Measurements from ENCODE around the gene SLC30A1. TPM values are rescaled to one million over a fixed set of nuclear protein-coding genes. Genes with fewer than 3 reads are reported as not detected.

SLC30A1 gene
- total and polyA plus RNA-seq, 2 of the 13 experiments (the other 11 are each of a cell fraction or from before 2014, with no cell fraction given): 5.9 to 24.4 TPM

GRCh38 chr1:211603191-211603701 is 24.3 kb upstream of the SLC30A1 start (continued):
- TF ChIP-seq ZGPAT (CRISPR knock-in tag; IDR thresholded peaks at IDR 0.05): 0 out of 2 replicates have a peak, but pooled peaks have one; percentile 81
- 0 out of 2 replicates have a peak, but pooled peaks have one; percentile 57 for TF ChIP-seq HMG20B (CRISPR knock-in tag; conservative IDR thresholded peaks at IDR 0.05)
- no peak for TF ChIP-seq ZNF746 (CRISPR knock-in tag; IDR thresholded peaks at IDR 0.05)
- TF ChIP-seq, protein P1, sequence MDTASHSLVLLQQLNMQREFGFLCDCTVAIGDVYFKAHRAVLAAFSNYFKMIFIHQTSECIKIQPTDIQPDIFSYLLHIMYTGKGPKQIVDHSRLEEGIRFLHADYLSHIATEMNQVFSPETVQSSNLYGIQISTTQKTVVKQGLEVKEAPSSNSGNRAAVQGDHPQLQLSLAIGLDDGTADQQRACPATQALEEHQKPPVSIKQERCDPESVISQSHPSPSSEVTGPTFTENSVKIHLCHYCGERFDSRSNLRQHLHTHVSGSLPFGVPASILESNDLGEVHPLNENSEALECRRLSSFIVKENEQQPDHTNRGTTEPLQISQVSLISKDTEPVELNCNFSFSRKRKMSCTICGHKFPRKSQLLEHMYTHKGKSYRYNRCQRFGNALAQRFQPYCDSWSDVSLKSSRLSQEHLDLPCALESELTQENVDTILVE (CRISPR knock-in tag; IDR thresholded peaks at IDR 0.05): peak; percentile 80; the same call in 1 of the 2 replicates
- peak; percentile 77; the same call in 1 of the 2 replicates for TF ChIP-seq ZBTB20 (CRISPR knock-in tag; IDR thresholded peaks at IDR 0.05; ENCODE audit: borderline replicate concordance, low read depth)
- TF ChIP-seq NR0B2 (CRISPR knock-in tag; IDR thresholded peaks at IDR 0.05): no peak
- TF ChIP-seq, protein P2, sequence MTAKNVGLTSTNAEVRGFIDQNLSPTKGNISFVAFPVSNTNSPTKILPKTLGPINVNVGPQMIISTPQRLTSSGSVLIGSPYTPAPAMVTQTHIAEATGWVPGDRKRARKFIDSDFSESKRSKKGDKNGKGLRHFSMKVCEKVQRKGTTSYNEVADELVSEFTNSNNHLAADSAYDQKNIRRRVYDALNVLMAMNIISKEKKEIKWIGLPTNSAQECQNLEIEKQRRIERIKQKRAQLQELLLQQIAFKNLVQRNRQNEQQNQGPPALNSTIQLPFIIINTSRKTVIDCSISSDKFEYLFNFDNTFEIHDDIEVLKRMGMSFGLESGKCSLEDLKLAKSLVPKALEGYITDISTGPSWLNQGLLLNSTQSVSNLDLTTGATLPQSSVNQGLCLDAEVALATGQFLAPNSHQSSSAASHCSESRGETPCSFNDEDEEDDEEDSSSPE (CRISPR knock-in tag; IDR thresholded peaks at IDR 0.05): peak; percentile 44; the same call in 1 of the 2 replicates
- TF ChIP-seq, protein P3, sequence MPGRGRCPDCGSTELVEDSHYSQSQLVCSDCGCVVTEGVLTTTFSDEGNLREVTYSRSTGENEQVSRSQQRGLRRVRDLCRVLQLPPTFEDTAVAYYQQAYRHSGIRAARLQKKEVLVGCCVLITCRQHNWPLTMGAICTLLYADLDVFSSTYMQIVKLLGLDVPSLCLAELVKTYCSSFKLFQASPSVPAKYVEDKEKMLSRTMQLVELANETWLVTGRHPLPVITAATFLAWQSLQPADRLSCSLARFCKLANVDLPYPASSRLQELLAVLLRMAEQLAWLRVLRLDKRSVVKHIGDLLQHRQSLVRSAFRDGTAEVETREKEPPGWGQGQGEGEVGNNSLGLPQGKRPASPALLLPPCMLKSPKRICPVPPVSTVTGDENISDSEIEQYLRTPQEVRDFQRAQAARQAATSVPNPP (CRISPR knock-in tag; IDR thresholded peaks at IDR 0.05): no peak
- TF ChIP-seq HNF4A (CRISPR knock-in tag; IDR thresholded peaks at IDR 0.05): peak; percentile 95
- peak; percentile 55; the same call in 1 of the 2 replicates for TF ChIP-seq JUN (CRISPR knock-in tag; IDR thresholded peaks at IDR 0.05)
- peak; percentile 97 for TF ChIP-seq ZNF3 (CRISPR knock-in tag; IDR thresholded peaks at IDR 0.05)
- no peak for TF ChIP-seq HINFP (CRISPR knock-in tag; IDR thresholded peaks at IDR 0.05; ENCODE audit: low read depth)
- TF ChIP-seq NFRKB (IDR thresholded peaks at IDR 0.05): no peak
- TF ChIP-seq GFI1 (CRISPR knock-in tag; IDR thresholded peaks at IDR 0.05; ENCODE audit: borderline replicate concordance): peak; percentile 80
- no peak for TF ChIP-seq MATR3 (CRISPR knock-in tag; IDR thresholded peaks at IDR 0.05)
- no peak for TF ChIP-seq ZNF484 (CRISPR knock-in tag; IDR thresholded peaks at IDR 0.05; ENCODE audit: borderline replicate concordance, low read depth)
- TF ChIP-seq HIVEP1 (CRISPR knock-in tag; IDR thresholded peaks at IDR 0.05): no peak
- peak; percentile 72; the same call in 1 of the 2 replicates for TF ChIP-seq TFDP1 (CRISPR knock-in tag; IDR thresholded peaks at IDR 0.05; ENCODE audit: borderline replicate concordance)
- TF ChIP-seq, protein P4, sequence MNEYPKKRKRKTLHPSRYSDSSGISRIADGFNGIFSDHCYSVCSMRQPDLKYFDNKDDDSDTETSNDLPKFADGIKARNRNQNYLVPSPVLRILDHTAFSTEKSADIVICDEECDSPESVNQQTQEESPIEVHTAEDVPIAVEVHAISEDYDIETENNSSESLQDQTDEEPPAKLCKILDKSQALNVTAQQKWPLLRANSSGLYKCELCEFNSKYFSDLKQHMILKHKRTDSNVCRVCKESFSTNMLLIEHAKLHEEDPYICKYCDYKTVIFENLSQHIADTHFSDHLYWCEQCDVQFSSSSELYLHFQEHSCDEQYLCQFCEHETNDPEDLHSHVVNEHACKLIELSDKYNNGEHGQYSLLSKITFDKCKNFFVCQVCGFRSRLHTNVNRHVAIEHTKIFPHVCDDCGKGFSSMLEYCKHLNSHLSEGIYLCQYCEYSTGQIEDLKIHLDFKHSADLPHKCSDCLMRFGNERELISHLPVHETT (CRISPR knock-in tag; conservative IDR thresholded peaks at IDR 0.05): no peak
- no peak for TF ChIP-seq AKAP8 (CRISPR knock-in tag; IDR thresholded peaks at IDR 0.05)

Data from HepG2 (cell line).